NCI-H345 treated with DMSO at 0.1 percent for 48 hours (cell line): ENCODE data around the gene OCIAD1.
"Not testable (repeated sequence)": the region's sequence is repeated elsewhere in the genome, so short reads cannot be mapped to it uniquely, and the experiment has no call there.

ENCODE experiments used
- DNase-seq: peaks from one replicate; lab custom pipeline; 2025; ENCODE audit not compliant: unreplicated experiment; lab: John Stamatoyannopoulos, UW

The OCIAD1 gene

GRCh38 chr4:48830706-48831531 lies at the start of gene OCIAD1:
OCIAD1 (plus strand) TSS chr4:48831088; CDS start chr4:48832625, 1,537 bp downstream.
- DNase-seq = peak; percentile 92

GRCh38 chr4:48781968-48782367 lies 48.9 kb upstream of the OCIAD1 start:
- DNase-seq = no peak

GRCh38 chr4:48785302-48785701 lies 45.6 kb upstream of the OCIAD1 start:
- no peak for DNase-seq

GRCh38 chr4:48786549-48786948 lies 44.3 kb upstream of the OCIAD1 start:
- DNase-seq = no peak

- no peak for DNase-seq
Measured at GRCh38 chr4:48787056-48787455, 43.8 kb upstream of the OCIAD1 start.

- DNase-seq = no peak
Measured at GRCh38 chr4:48790561-48790960, 40.3 kb upstream of the OCIAD1 start.

- DNase-seq = no peak
Measured at GRCh38 chr4:48791313-48791712, 39.6 kb upstream of the OCIAD1 start.

GRCh38 chr4:48792348-48793006 lies 38.4 kb upstream of the OCIAD1 start:
- no peak for DNase-seq

- no peak for DNase-seq
Measured at GRCh38 chr4:48795108-48795507, 35.8 kb upstream of the OCIAD1 start.

GRCh38 chr4:48796191-48796926 lies 34.5 kb upstream of the OCIAD1 start:
- no peak for DNase-seq

GRCh38 chr4:48796927-48797679 lies 33.8 kb upstream of the OCIAD1 start:
- no peak for DNase-seq

- no peak for DNase-seq
Measured at GRCh38 chr4:48798117-48798516, 32.8 kb upstream of the OCIAD1 start.

- DNase-seq = no peak
Measured at GRCh38 chr4:48799157-48799556, 31.7 kb upstream of the OCIAD1 start.

- not testable (repeated sequence) for DNase-seq
Measured at GRCh38 chr4:48800155-48800554, 30.7 kb upstream of the OCIAD1 start.

- no peak for DNase-seq
Measured at GRCh38 chr4:48801016-48801715, 29.7 kb upstream of the OCIAD1 start.

GRCh38 chr4:48804584-48805301 lies 26.1 kb upstream of the OCIAD1 start:
- DNase-seq = no peak

GRCh38 chr4:48812866-48813265 lies 18.0 kb upstream of the OCIAD1 start:
- DNase-seq = no peak

- DNase-seq = peak; percentile 22
Measured at GRCh38 chr4:48813964-48814363, 16.9 kb upstream of the OCIAD1 start.

- DNase-seq = no peak
Measured at GRCh38 chr4:48815483-48815882, 15.4 kb upstream of the OCIAD1 start.

- DNase-seq = not testable (repeated sequence)
Measured at GRCh38 chr4:48816297-48816696, 14.6 kb upstream of the OCIAD1 start.
